Gastrocnemius medialis (tissue), 4 donors: ENCODE data around the gene NT5C1B. TPM values are rescaled to one million over a fixed set of nuclear protein-coding genes. Genes with fewer than 3 reads are reported as not detected.

Experiments used
- ATAC-seq, 2 donors: fragments of 150-250 bp; one replicate each; pipeline ENCODE4 v1.9.1; 2016
- DNase-seq, 2 donors: peaks; one replicate each; pipeline ENCODE4 v3.0.0-alpha.2; 2019
- H3K27ac ChIP-seq, 4 donors: fragments of 200-600 bp; sonication (generic); 1 replicate in 1 of 4; 2 replicates in 3 of 4; pipeline ENCODE4 v1.5.1; 2016 to 2018; ENCODE audit warnings: mild to moderate bottlenecking in 2 of 4, moderate library complexity in 1 of 4
- H3K27me3 ChIP-seq, 3 donors: fragments of 200-600 bp; sonication (generic) in 2 of 3; 1 replicate in 1 of 3; 2 replicates in 2 of 3; pipeline versions ENCODE4 v1.5.1 to v1.6.0; 2016 to 2019; ENCODE audit warnings: mild to moderate bottlenecking in 1 of 3, moderate library complexity in 1 of 3
- H3K36me3 ChIP-seq, 2 donors: fragments of 200-600 bp; sonication (generic) in 1 of 2; one replicate each; pipeline ENCODE4 v1.5.1; 2017 to 2018
- H3K4me1 ChIP-seq, 2 donors: fragments of 200-600 bp; sonication (generic) in 1 of 2; one replicate each; pipeline ENCODE4 v1.5.1; 2016 to 2017; ENCODE audit warnings: mild to moderate bottlenecking in 2 of 2
- H3K4me3 ChIP-seq, 4 donors: fragments of 200-600 bp; sonication (generic) in 3 of 4; 1 replicate in 1 of 4; 2 replicates in 3 of 4; pipeline ENCODE4 v1.5.1; 2016 to 2019; ENCODE audit warnings: mild to moderate bottlenecking in 2 of 4
- H3K9me3 ChIP-seq, 3 donors: fragments of 200-600 bp; sonication (generic) in 2 of 3; 1 replicate in 1 of 3; 2 replicates in 2 of 3; pipeline ENCODE4 v1.5.1; 2016 to 2019
- CTCF ChIP-seq, 5 experiments: fragments of 450-650 bp in 3 of 5; fragments of 200-600 bp in 2 of 5; sonication (generic) in 2 of 5; IDR thresholded peaks in 4 of 5; conservative IDR thresholded peaks in 1 of 5; 1 replicate in 4 of 5; 2 replicates in 1 of 5; pipeline ENCODE4 v1.5.1; 2016 to 2019; ENCODE audit warnings: antibody characterized with exemption in 5 of 5, mild to moderate bottlenecking in 3 of 5, moderate library complexity in 3 of 5
- POLR2A ChIP-seq, 2 donors: fragments of 450-650 bp; IDR thresholded peaks; one replicate each; pipeline ENCODE4 v1.6.1; 2017; ENCODE audit warnings: antibody characterized with exemption in 2 of 2, mild to moderate bottlenecking in 2 of 2, moderate library complexity in 2 of 2
- in situ Hi-C, 4 donors: fragments of 200-750 bp; cut with MboI; loops; one replicate each; pipeline versions ENCODE4 v1.15.0 to v1.8.0; 2017; ENCODE audit warnings: low sequenced_read_pairs in 4 of 4
- intact Hi-C: fragments of 100-400 bp; cut with DNase I; formaldehyde crosslinking; loops from one replicate; pipeline ENCODE4 v1.15.1; 2023; ENCODE audit warnings: low total_unique reads
- total RNA-seq, 4 donors: library from RNA; depleted of rRNA; stranded (reverse); fragments of >200 nt; gene quantifications; one replicate each; pipeline versions ENCODE4 v1.1.0 to v1.2.3, GENCODE V29; 2016

Gene NT5C1B
- total RNA-seq, 4 donors from 2014 or later, result not detected

GRCh38 chr2:18527326-18527725 is 62.0 kb downstream of the NT5C1B start:
- H3K9me3 ChIP-seq, result no peaks in the 10 kb centered on the region
- no peak for TF ChIP-seq POLR2A (IDR thresholded peaks at IDR 0.05)
- no peak for TF ChIP-seq CTCF (IDR thresholded peaks at IDR 0.05 in 4 of 5, conservative IDR thresholded peaks at IDR 0.05 in 1 of 5)
- no peaks in the 10 kb centered on the region for H3K36me3 ChIP-seq
- ATAC-seq (no peak), DNase-seq (no peak)
- H3K27me3 ChIP-seq, result no peaks in the 10 kb centered on the region
- in situ Hi-C loops (loop anchor here in 1 of 4 donors (10.0 kb wide), 1 partner anchor 1337 kb away; no protein-coding TSS in a partner anchor), intact Hi-C loops (loop anchor here (10.0 kb wide), 1 partner anchor 227 kb away; no protein-coding TSS in a partner anchor)
- H3K27ac ChIP-seq, result no peak overlapping the region
- peaks cover 0 to 13% of the 10 kb centered on the region in 2 donors for H3K4me1 ChIP-seq
- H3K4me3 ChIP-seq, result no peak overlapping the region

- no peaks in the 10 kb centered on the region for H3K9me3 ChIP-seq
- in situ Hi-C loops (loop anchor here in 1 of 4 donors (10.0 kb wide), 1 partner anchor 1338 kb away; no protein-coding TSS in a partner anchor), intact Hi-C loops (loop anchor here (10.0 kb wide), 1 partner anchor 228 kb away; no protein-coding TSS in a partner anchor)
- no peak overlapping the region for H3K27ac ChIP-seq
- DNase-seq (no peak), ATAC-seq (no peak)
- no peaks in the 10 kb centered on the region for H3K36me3 ChIP-seq
- H3K27me3 ChIP-seq, result no peaks in the 10 kb centered on the region
- no peak for TF ChIP-seq CTCF (IDR thresholded peaks at IDR 0.05 in 4 of 5, conservative IDR thresholded peaks at IDR 0.05 in 1 of 5)
- no peak for TF ChIP-seq POLR2A (IDR thresholded peaks at IDR 0.05)
- peaks cover 0 to 13% of the 10 kb centered on the region in 2 donors for H3K4me1 ChIP-seq
- H3K4me3 ChIP-seq, result no peak overlapping the region
Measured at GRCh38 chr2:18526429-18526828, 62.9 kb downstream of the NT5C1B start.

- in situ Hi-C loops, result loop anchor here in 1 of 4 donors (10.0 kb wide), 1 partner anchor 1339 kb away; no protein-coding TSS in a partner anchor
- H3K4me3 ChIP-seq, result no peak overlapping the region
- H3K4me1 ChIP-seq, result peaks cover 0 to 19% of the 10 kb centered on the region in 2 donors
- no peak overlapping the region for H3K27ac ChIP-seq
- no peak for TF ChIP-seq CTCF (IDR thresholded peaks at IDR 0.05 in 4 of 5, conservative IDR thresholded peaks at IDR 0.05 in 1 of 5)
- no peak for TF ChIP-seq POLR2A (IDR thresholded peaks at IDR 0.05)
- no peak for ATAC-seq
- no peaks in the 10 kb centered on the region for H3K9me3 ChIP-seq
- DNase-seq, result no peak
- no peaks in the 10 kb centered on the region for H3K27me3 ChIP-seq
- no peaks in the 10 kb centered on the region for H3K36me3 ChIP-seq
- intact Hi-C loops, result loop anchor here (10.0 kb wide), 1 partner anchor 229 kb away; no protein-coding TSS in a partner anchor
Measured at GRCh38 chr2:18525852-18526251, 63.5 kb downstream of the NT5C1B start.

GRCh38 chr2:18525236-18525635 is 64.1 kb downstream of the NT5C1B start:
- no peak for TF ChIP-seq POLR2A (IDR thresholded peaks at IDR 0.05)
- TF ChIP-seq CTCF (IDR thresholded peaks at IDR 0.05 in 4 of 5, conservative IDR thresholded peaks at IDR 0.05 in 1 of 5), result no peak
- Histone ChIP-seq H3K27ac (peak overlapping the region in 1 of 4 donors; percentile 13), H3K4me3 (no peak overlapping the region), H3K27me3 (no peaks in the 10 kb centered on the region), H3K4me1 (peaks cover 2 to 22% of the 10 kb centered on the region in 2 donors), H3K36me3 (no peaks in the 10 kb centered on the region), H3K9me3 (no peaks in the 10 kb centered on the region)
- no peak for ATAC-seq
- no peak for DNase-seq
- in situ Hi-C loops (loop anchor here in 1 of 4 donors (10.0 kb wide), 1 partner anchor 1340 kb away; no protein-coding TSS in a partner anchor), intact Hi-C loops (loop anchor here (10.0 kb wide), 1 partner anchor 230 kb away; no protein-coding TSS in a partner anchor)
